ENCODE measurements around the gene PRKACA.

Gene PRKACA

GRCh38 chr19:14050512-14050911, 67.0 kb downstream of the PRKACA start:
- no peaks in the 10 kb centered on the region; a peak in 1 of 3 replicates for H3K36me3 ChIP-seq (ENCODE audit: control insufficient read depth in 2 of 2, insufficient read depth in 1 of 2, low read length in 2 of 2)
- ChIA-PET CTCF (interaction anchor here (0.6 to 2.6 kb wide), 5 partner anchors 8 to 1084 kb away, joined by 3 to 7 read pairs (median 4); no protein-coding TSS in a partner anchor), POLR2A (no interaction called here)
- no peaks in the 10 kb centered on the region for H3K4me1 ChIP-seq (ENCODE audit: control insufficient read depth, insufficient read depth, low read length)
- H3K27ac ChIP-seq (ENCODE audit: extremely low read depth, low read depth, low read length), result no peak overlapping the region
- H3K9me3 ChIP-seq (ENCODE audit: control insufficient read depth, insufficient read depth, low read depth, low read length), result no peaks in the 10 kb centered on the region; the same call in 1 of the 2 replicates
- TF ChIP-seq ZNF596 (tag by site-specific recombination; IDR thresholded peaks at IDR 0.05), result no peak
- peak; percentile 98 for TF ChIP-seq ZNF623 (tag by site-specific recombination; IDR thresholded peaks at IDR 0.05)
- TF ChIP-seq HOXC10 (CRISPR knock-in tag; IDR thresholded peaks at IDR 0.05), result no peak
- no peak overlapping the region for H3K4me3 ChIP-seq (ENCODE audit: low read depth, low read length)

- H3K27ac ChIP-seq (ENCODE audit: extremely low read depth, low read depth, low read length), result no peak overlapping the region
- ChIA-PET POLR2A (interaction anchor here (0.7 kb wide), 3 partner anchors 17 to 289 kb away, joined by 3 to 4 read pairs (median 3); no protein-coding TSS in a partner anchor), CTCF (interaction anchor here (0.6 to 2.6 kb wide), 14 partner anchors 9 to 169 kb away, joined by 3 to 9 read pairs (median 4); partner anchors contain the start of gene IL27RA)
- H3K36me3 ChIP-seq (ENCODE audit: control insufficient read depth in 2 of 2, insufficient read depth in 1 of 2, low read length in 2 of 2), result no peaks in the 10 kb centered on the region; a peak in 1 of 3 replicates
- no peak overlapping the region for H3K4me3 ChIP-seq (ENCODE audit: low read depth, low read length)
- H3K9me3 ChIP-seq (ENCODE audit: control insufficient read depth, insufficient read depth, low read depth, low read length), result no peaks in the 10 kb centered on the region; the same call in 1 of the 2 replicates
- no peaks in the 10 kb centered on the region for H3K4me1 ChIP-seq (ENCODE audit: control insufficient read depth, insufficient read depth, low read length)
- TF ChIP-seq ZNF843 (tag by site-specific recombination; IDR thresholded peaks at IDR 0.05) (no peak), ZNF596 (tag by site-specific recombination; IDR thresholded peaks at IDR 0.05) (no peak), CTCF (tag by site-specific recombination; IDR thresholded peaks at IDR 0.05) (peak; percentile 34), ZBTB7A (tag by site-specific recombination; IDR thresholded peaks at IDR 0.05; ENCODE audit: low read depth) (no peak), ZNF416 (tag by site-specific recombination; IDR thresholded peaks at IDR 0.05) (no peak), ZNF248 (tag by site-specific recombination; IDR thresholded peaks at IDR 0.05) (no peak), ZNF221 (tag by site-specific recombination; IDR thresholded peaks at IDR 0.05; ENCODE audit: borderline replicate concordance) (no peak), ZNF37A (tag by site-specific recombination; IDR thresholded peaks at IDR 0.05) (peak; percentile 100), ZNF501 (tag by site-specific recombination; IDR thresholded peaks at IDR 0.05) (no peak), ZNF2 (tag by site-specific recombination; IDR thresholded peaks at IDR 0.05) (no peak), SCRT2 (tag by site-specific recombination; IDR thresholded peaks at IDR 0.05) (no peak), ZNF530 (tag by site-specific recombination; IDR thresholded peaks at IDR 0.05; ENCODE audit: low read depth) (no peak), PRDM2 (tag by site-specific recombination; IDR thresholded peaks at IDR 0.05; ENCODE audit: borderline replicate concordance) (no peak), ZNF175 (tag by site-specific recombination; IDR thresholded peaks at IDR 0.05) (no peak), ZFHX2 (tag by site-specific recombination; conservative IDR thresholded peaks at IDR 0.05) (no peak), SETDB1 (IDR thresholded peaks at IDR 0.05; ENCODE audit: insufficient read length, low read length) (peak; percentile 65), REST (tag by site-specific recombination; IDR thresholded peaks at IDR 0.05) (no peak), ZNF391 (tag by site-specific recombination; IDR thresholded peaks at IDR 0.05; ENCODE audit: borderline replicate concordance, low read depth) (no peak), ZNF404 (tag by site-specific recombination; IDR thresholded peaks at IDR 0.05) (no peak), OSR2 (tag by site-specific recombination; IDR thresholded peaks at IDR 0.05) (no peak)
Measured at GRCh38 chr19:14048443-14049153, 69.0 kb downstream of the PRKACA start.

Measured in HEK293 (cell line).